H1 (cell line): ENCODE results near the gene PTK6. TPM values are rescaled to one million over a fixed set of nuclear protein-coding genes. Genes with fewer than 3 reads are reported as not detected.

Source experiments
- CTCF ChIA-PET: fragments of 300-600 bp; sonication (Branson Sonifier 250); formaldehyde crosslinking; loops from one replicate; lab custom pipeline; 2021; ENCODE audit not compliant: partially characterized antibody; lab: Charles Lee
- POLR2A ChIA-PET: fragments of 300-600 bp; sonication (Branson Sonifier 250); formaldehyde crosslinking; loops from one replicate; lab custom pipeline; 2021; ENCODE audit warnings: inconsistent platforms; ENCODE audit not compliant: partially characterized antibody; lab: Charles Lee
- DNase-seq, 2 experiments: peaks; one replicate each; pipeline versions ENCODE4 v3.0.0 to v3.0.0-alpha.2; 2010 to 2022; ENCODE audit warnings: low spot score in 2 of 2, low read depth in 1 of 2, mixed read lengths in 1 of 2
- FAIRE-seq: peaks from 2 replicates; lab custom pipeline; 2011; peaks lifted over from hg19 to GRCh38; lab: Jason Lieb, UNC
- H2AFZ ChIP-seq: 2 replicates; pipeline ENCODE4 v1.8.1; 2012; ENCODE audit warnings: low read length, inconsistent platforms
- H2AK5ac ChIP-seq: 2 replicates; pipeline ENCODE4 v1.6.1; 2013; ENCODE audit warnings: low read depth, low read length
- H2BK120ac ChIP-seq: replicated peaks from 2 replicates; pipeline ENCODE3; 2013; ENCODE audit warnings: low read depth, low read length, inconsistent platforms
- H2BK12ac ChIP-seq: 2 replicates; pipeline ENCODE4 v1.6.1; 2013; ENCODE audit warnings: low read depth, low read length
- H2BK15ac ChIP-seq: 2 replicates; pipeline ENCODE4 v1.6.1; 2013; ENCODE audit warnings: low read length
- H2BK20ac ChIP-seq: 2 replicates; pipeline ENCODE4 v1.6.1; 2013; ENCODE audit warnings: low read length
- H2BK5ac ChIP-seq: 2 replicates; pipeline ENCODE4 v1.6.1; 2013; ENCODE audit warnings: low read depth, low read length
- H3K14ac ChIP-seq: 2 replicates; pipeline ENCODE4 v1.6.1; 2013; ENCODE audit warnings: inconsistent platforms; ENCODE audit not compliant: insufficient read length
- H3K18ac ChIP-seq: 2 replicates; pipeline ENCODE4 v1.6.1; 2013; ENCODE audit warnings: low read length; ENCODE audit errors: extremely low read depth
- H3K23ac ChIP-seq: 2 replicates; pipeline ENCODE4 v1.6.1; 2013; ENCODE audit warnings: inconsistent platforms; ENCODE audit not compliant: insufficient read length
- H3K23me2 ChIP-seq: 2 replicates; pipeline ENCODE4 v1.6.1; 2013; ENCODE audit warnings: low read depth, low read length
- H3K27ac ChIP-seq: 2 replicates; pipeline ENCODE4 v1.6.1; 2011; ENCODE audit warnings: low read depth, low read length, inconsistent platforms
- H3K27me3 ChIP-seq, 4 experiments: replicated peaks in 1 of 4; 1 replicate in 1 of 4; 2 replicates in 3 of 4; pipeline versions ENCODE4 v1.6.1 to v1.8.1; 2011 to 2013; ENCODE audit warnings: low read length in 3 of 4, mild to moderate bottlenecking in 3 of 4, inconsistent platforms in 2 of 4, mixed read lengths in 2 of 4, moderate library complexity in 1 of 4; ENCODE audit not compliant: control insufficient read depth in 3 of 4, insufficient read depth in 3 of 4; ENCODE audit errors: extremely low read depth in 1 of 4
- H3K36me3 ChIP-seq, 4 experiments: 2 replicates each; pipeline versions ENCODE4 v1.6.1 to v1.8.1; 2011 to 2013; ENCODE audit warnings: mild to moderate bottlenecking in 4 of 4, low read length in 3 of 4, moderate library complexity in 2 of 4, control low read depth in 1 of 4, inconsistent platforms in 1 of 4; ENCODE audit not compliant: insufficient read depth in 4 of 4, control insufficient read depth in 2 of 4
- H3K4ac ChIP-seq: replicated peaks from 2 replicates; pipeline ENCODE3; 2013; ENCODE audit warnings: low read length, low read depth, mixed read lengths, inconsistent platforms; ENCODE audit not compliant: insufficient read length
- H3K4me1 ChIP-seq, 4 experiments: replicated peaks in 1 of 4; 1 replicate in 1 of 4; 2 replicates in 3 of 4; pipeline versions ENCODE4 v1.6.1 to v1.8.1; 2011 to 2013; ENCODE audit warnings: low read length in 3 of 4, inconsistent platforms in 2 of 4, mixed read lengths in 1 of 4; ENCODE audit not compliant: insufficient read depth in 4 of 4, control insufficient read depth in 3 of 4
- H3K4me2 ChIP-seq, 2 experiments: 2 replicates each; pipeline versions ENCODE4 v1.6.1 to v1.8.1; 2011 to 2013; ENCODE audit warnings: low read depth in 2 of 2, low read length in 2 of 2, control low read depth in 1 of 2, inconsistent platforms in 1 of 2, mild to moderate bottlenecking in 1 of 2; ENCODE audit not compliant: insufficient read depth in 1 of 2
- H3K4me3 ChIP-seq, 4 experiments: fragments of 200-600, 300-600 bp in 1 of 4; sonication (generic), shearing (Covaris generic), sonication (Bioruptor Twin) in 1 of 4; 2 replicates each; pipeline versions ENCODE4 v1.5.1 to v1.8.1; 2011 to 2016; ENCODE audit warnings: low read length in 4 of 4, low read depth in 3 of 4, control low read depth in 2 of 4, inconsistent platforms in 2 of 4, mild to moderate bottlenecking in 2 of 4, mixed read lengths in 1 of 4, moderate library complexity in 1 of 4; ENCODE audit not compliant: insufficient read depth in 2 of 4; ENCODE audit errors: extremely low read depth in 1 of 4
- H3K56ac ChIP-seq: replicated peaks from 2 replicates; pipeline ENCODE3; 2013; ENCODE audit warnings: low read depth, mild to moderate bottlenecking, mixed read lengths, low read length, inconsistent platforms; ENCODE audit not compliant: insufficient read length
- H3K79me1 ChIP-seq: 2 replicates; pipeline ENCODE4 v1.6.1; 2013; ENCODE audit warnings: low read depth, low read length, control low read depth
- H3K79me2 ChIP-seq, 2 experiments: 2 replicates each; pipeline versions ENCODE4 v1.6.1 to v1.8.1; 2012 to 2013; ENCODE audit warnings: low read length in 2 of 2, mild to moderate bottlenecking in 2 of 2, inconsistent platforms in 1 of 2; ENCODE audit not compliant: insufficient read depth in 2 of 2, control insufficient read depth in 1 of 2
- H3K9ac ChIP-seq, 4 experiments: replicated peaks in 1 of 4; 1 replicate in 1 of 4; 2 replicates in 3 of 4; pipeline versions ENCODE4 v1.6.1 to v1.8.1; 2011 to 2013; ENCODE audit warnings: low read depth in 3 of 4, low read length in 3 of 4, control low read depth in 2 of 4, mild to moderate bottlenecking in 2 of 4, moderate library complexity in 2 of 4, inconsistent platforms in 1 of 4; ENCODE audit errors: extremely low read depth in 1 of 4
- H3K9me3 ChIP-seq, 2 experiments: 2 replicates each; pipeline versions ENCODE4 v1.6.1 to v1.8.1; 2012 to 2013; ENCODE audit warnings: mild to moderate bottlenecking in 2 of 2, moderate library complexity in 2 of 2, control low read depth in 1 of 2, inconsistent platforms in 1 of 2, low read depth in 1 of 2, low read length in 1 of 2, mixed read lengths in 1 of 2; ENCODE audit not compliant: insufficient read depth in 2 of 2
- H4K20me1 ChIP-seq, 2 experiments: replicated peaks in 1 of 2; 2 replicates each; pipeline versions ENCODE3 to v1.8.1; 2011 to 2013; ENCODE audit warnings: inconsistent platforms in 2 of 2, low read length in 2 of 2, mild to moderate bottlenecking in 1 of 2; ENCODE audit not compliant: insufficient read depth in 2 of 2, control insufficient read depth in 1 of 2
- H4K5ac ChIP-seq: 2 replicates; pipeline ENCODE4 v1.6.1; 2013; ENCODE audit warnings: low read length, low read depth, mixed read lengths, inconsistent platforms; ENCODE audit not compliant: insufficient read length
- H4K8ac ChIP-seq: 2 replicates; pipeline ENCODE4 v1.8.0; 2013; ENCODE audit warnings: mild to moderate bottlenecking, moderate library complexity, low read length, inconsistent platforms; ENCODE audit not compliant: insufficient read depth; ENCODE audit errors: extremely low read depth
- H4K91ac ChIP-seq: replicated peaks from 2 replicates; pipeline ENCODE3; 2013; ENCODE audit warnings: low read length, mixed read lengths, inconsistent platforms; ENCODE audit not compliant: insufficient read length
- MAFK ChIP-seq: IDR thresholded peaks from 2 replicates; pipeline ENCODE4 v1.6.1; 2012; ENCODE audit warnings: low read depth, mild to moderate bottlenecking, improper control_type of control experiment, low read length
- SUZ12 ChIP-seq: fragments of 200-600 bp; sonication (generic); IDR thresholded peaks from 2 replicates; pipeline ENCODE4 v1.6.1; 2012; ENCODE audit warnings: mild to moderate bottlenecking, inconsistent platforms, low read length, moderate library complexity, mixed read lengths
- WGBS, 2 experiments: shearing (Covaris generic) in 1 of 2; methylation state at CpG; one replicate each; pipeline versions ENCODE4 v1.1.6 to v1.1.7; 2013 to 2015; ENCODE audit warnings: low lambda C conversion rate in 2 of 2, mixed read lengths in 2 of 2, inconsistent platforms in 1 of 2, low coverage in 1 of 2, missing lambda C conversion rate in 1 of 2; ENCODE audit not compliant: insufficient replicate concordance in 2 of 2, insufficient coverage in 1 of 2, insufficient read length in 1 of 2; ENCODE audit errors: extremely low coverage in 1 of 2, missing lambda C conversion rate in 1 of 2; 5-methylcytosine and 5-hydroxymethylcytosine counted together
- polyA plus RNA-seq, 7 experiments: library from polyadenylated mRNA; depleted of rRNA in 3 of 7; stranded (reverse) in 5 of 7; unstranded in 2 of 7; fragments of >200 nt in 5 of 7; fragments of 200-250 nt in 2 of 7; gene quantifications; 1 replicate in 5 of 7; 2 replicates in 1 of 7; 4 replicates in 1 of 7; pipeline versions ENCODE4 v1.2.1 to v1.2.3, GENCODE V29; 2011 to 2013; ENCODE audit warnings: missing spikeins in 2 of 7, mixed read lengths in 2 of 7
- total RNA-seq: library from RNA; stranded (reverse); fragmentation: NEBNext Ultra II Directional; extraction: Animal tissue kit (Norgen Biotek cat#: 25700); gene quantifications from 2 replicates; pipeline ENCODE4 v1.2.1, GENCODE V29; 2021

Gene PTK6
- total and polyA plus RNA-seq, 2 of the 8 experiments (the other 6 are each of a cell fraction or from before 2014, with no cell fraction given) = 0.12 to 0.19 TPM

DNA sequence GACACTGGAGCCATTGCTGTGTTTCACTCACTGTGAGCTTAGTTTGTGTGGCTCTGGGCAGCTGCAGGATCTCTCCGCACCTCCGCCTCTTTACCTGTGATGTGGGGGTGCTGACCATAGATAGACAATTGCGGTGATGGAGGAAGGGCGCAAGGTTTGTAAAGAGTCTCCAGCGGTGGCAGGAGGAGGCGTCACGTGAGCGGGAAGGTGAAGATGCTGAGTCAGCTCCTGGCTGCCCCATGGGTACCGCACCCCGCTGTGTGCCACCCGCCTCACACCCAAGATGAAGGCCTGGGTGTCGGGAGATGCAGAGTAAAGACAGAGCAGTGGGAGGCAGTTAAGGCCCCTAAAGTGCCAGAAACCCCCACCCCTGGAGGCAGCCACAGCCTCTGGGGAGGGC lies 55.7 kb downstream of the PTK6 start:
- H3K18ac ChIP-seq = no peak overlapping the region
- 0 out of 2 replicates have a peak overlapping the region, but pooled peaks have one; percentile 61 for H2BK20ac ChIP-seq
- H3K9me3 ChIP-seq = peaks cover 3% of the 10 kb centered on the region in 2 experiments; a peak in 1 of 4 replicates
- H3K4me2 ChIP-seq = no peak overlapping the region
- no peak overlapping the region for H3K27ac ChIP-seq
- H3K14ac ChIP-seq = no peak overlapping the region
- no peak overlapping the region; the same call in 1 of the 2 replicates for H2BK15ac ChIP-seq
- H3K36me3 ChIP-seq = no peaks in the 10 kb centered on the region
- H4K91ac ChIP-seq = no peak overlapping the region
- peaks cover 0 to 20% (median 12%) of the 10 kb centered on the region in 4 experiments; a peak in 5 of 7 replicates for H3K4me1 ChIP-seq
- TF ChIP-seq MAFK (peak; percentile 82), SUZ12 (no peak)
- H2AK5ac ChIP-seq = no peak overlapping the region
- no peak overlapping the region for H3K23ac ChIP-seq
- peak overlapping the region; percentile 13; the same call in 1 of the 2 replicates for H2BK5ac ChIP-seq
- no peaks in the 10 kb centered on the region for H3K79me2 ChIP-seq
- H3K56ac ChIP-seq = no peak overlapping the region
- H4K20me1 ChIP-seq = no peaks in the 10 kb centered on the region
- no peak for FAIRE-seq
- H3K4me3 ChIP-seq = no peak overlapping the region
- H3K9ac ChIP-seq = no peak overlapping the region
- H2BK120ac ChIP-seq = no peak overlapping the region
- POLR2A ChIA-PET = interaction anchor here (1.1 to 2.3 kb wide), 2 partner anchors 10 to 21 kb away, joined by 3 to 8 read pairs; partner anchors contain the start of gene KCNQ2
- no peak overlapping the region for H4K8ac ChIP-seq
- no peak overlapping the region for H3K4ac ChIP-seq
- no peaks in the 10 kb centered on the region for H3K23me2 ChIP-seq
- no peak overlapping the region for H4K5ac ChIP-seq
- 68% methylated on average over 12 of the region's 12 CpGs; no CpG with 5 or more reads in 1 of the 2 experiments for WGBS, 2 experiments
- DNase-seq = no peak
- H2AFZ ChIP-seq = no peak overlapping the region
- no peaks in the 10 kb centered on the region for H3K27me3 ChIP-seq
- H3K79me1 ChIP-seq = no peaks in the 10 kb centered on the region
- H2BK12ac ChIP-seq = peak overlapping the region; percentile 6; the same call in 1 of the 2 replicates
- CTCF ChIA-PET = interaction anchor here (0.7 to 4.8 kb wide), 7 partner anchors 11 to 251 kb away, joined by 3 to 39 read pairs (median 3); no protein-coding TSS in a partner anchor
